AG04450 (cell line): ENCODE data around the gene NELFB. TPM values are rescaled to one million over a fixed set of nuclear protein-coding genes. Genes with fewer than 3 reads are reported as not detected.

Experiments
- CTCF ChIA-PET: fragments of 300-600, 350-600 bp; formaldehyde crosslinking; extraction: SDS; loops from one replicate; lab custom pipeline; 2022; ENCODE audit warnings: antibody characterized with exemption, inconsistent platforms; lab: Charles Lee
- POLR2A ChIA-PET: fragments of 350-600 bp; formaldehyde crosslinking; extraction: SDS; loops from one replicate; lab custom pipeline; 2021; ENCODE audit warnings: antibody characterized with exemption, inconsistent platforms; lab: Yijun Ruan, JAX
- DNase-seq: peaks from one replicate; pipeline ENCODE4 v3.0.0-alpha.2; 2011; ENCODE audit warnings: low read depth, low spot score
- H3K27ac ChIP-seq: one replicate; pipeline ENCODE4 v1.5.1; 2012; ENCODE audit warnings: low read depth, low read length, control low read depth
- H3K27me3 ChIP-seq: one replicate; pipeline ENCODE4 v1.6.0; 2012; ENCODE audit warnings: low read length; ENCODE audit not compliant: control insufficient read depth, insufficient read depth
- H3K4me3 ChIP-seq: 2 replicates; pipeline ENCODE4 v1.5.1; 2011; ENCODE audit warnings: mild to moderate bottlenecking, low read depth, low read length, control low read depth
- H3K9me3 ChIP-seq: 2 replicates; pipeline ENCODE4 v1.5.1; 2012; ENCODE audit warnings: low read length; ENCODE audit not compliant: control insufficient read depth, insufficient read depth
- polyA plus RNA-seq: library from polyadenylated mRNA; depleted of rRNA; stranded (reverse); fragments of >200 nt; gene quantifications from 2 replicates; pipeline ENCODE4 v1.2.3, GENCODE V29; 2011
- TF ChIP-seq, protein P1 (sequence below): IDR thresholded peaks from 2 replicates; pipeline ENCODE4 v1.5.1; 2011; ENCODE audit warnings: low read depth, low read length, control low read depth, inconsistent platforms

Gene NELFB
- polyA plus RNA-seq, 1 experiment: 27.1 TPM

DNA sequence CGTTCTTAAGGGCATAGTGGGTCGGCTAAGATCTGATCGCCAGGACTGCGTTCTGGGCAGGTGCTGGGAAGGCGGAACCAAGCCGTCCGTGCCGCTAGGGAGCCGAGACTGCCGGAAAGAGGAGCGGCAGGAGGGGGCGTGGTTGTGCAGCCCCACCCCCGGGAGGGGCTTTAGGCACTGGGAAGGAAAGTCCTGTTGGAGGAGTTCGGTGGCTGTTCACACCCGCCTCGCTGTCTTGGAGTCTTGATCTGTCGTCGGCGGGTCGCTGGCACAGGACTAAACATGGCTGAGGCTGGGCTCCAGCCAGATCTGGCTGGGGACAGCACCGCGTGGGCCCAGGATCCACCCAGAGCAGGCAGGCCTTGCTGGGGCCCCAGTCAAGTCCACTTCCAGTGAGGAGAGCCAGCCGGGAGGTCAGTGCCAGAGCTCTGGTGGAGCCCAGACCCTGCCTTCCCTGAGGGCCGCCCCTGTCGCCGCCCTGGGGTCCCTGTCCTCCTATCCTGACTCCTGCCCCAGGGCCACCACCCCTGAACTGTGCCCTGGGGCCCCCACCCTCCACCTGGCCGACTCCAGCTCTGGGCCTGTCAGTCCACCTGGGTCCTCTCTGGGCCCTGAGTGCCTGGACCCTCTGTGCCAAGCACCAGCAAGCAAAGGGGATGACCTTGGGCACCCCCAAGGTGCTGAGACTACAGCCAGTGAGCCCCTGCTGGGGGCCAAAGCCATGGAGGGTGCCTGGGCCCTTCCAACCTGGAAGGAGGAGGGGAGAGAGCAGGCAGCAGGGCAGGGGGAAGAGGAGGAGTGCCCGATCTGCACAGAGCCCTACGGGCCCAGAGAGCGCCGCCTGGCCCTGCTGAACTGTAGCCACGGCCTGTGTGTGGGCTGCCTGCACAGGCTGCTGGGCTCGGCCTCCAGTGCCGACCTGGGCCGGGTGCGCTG, 37.6 kb upstream of the NELFB start:
- no peak for DNase-seq
- POLR2A ChIA-PET: interaction anchor here (0.6 to 1.4 kb wide), 3 partner anchors 12 to 29 kb away, joined by 3 to 5 read pairs (median 3); partner anchors contain the start of genes NDOR1, SSNA1, TMEM203 and TUBB4B
- no peaks in the 10 kb centered on the region for H3K27me3 ChIP-seq
- TF ChIP-seq, protein P1, sequence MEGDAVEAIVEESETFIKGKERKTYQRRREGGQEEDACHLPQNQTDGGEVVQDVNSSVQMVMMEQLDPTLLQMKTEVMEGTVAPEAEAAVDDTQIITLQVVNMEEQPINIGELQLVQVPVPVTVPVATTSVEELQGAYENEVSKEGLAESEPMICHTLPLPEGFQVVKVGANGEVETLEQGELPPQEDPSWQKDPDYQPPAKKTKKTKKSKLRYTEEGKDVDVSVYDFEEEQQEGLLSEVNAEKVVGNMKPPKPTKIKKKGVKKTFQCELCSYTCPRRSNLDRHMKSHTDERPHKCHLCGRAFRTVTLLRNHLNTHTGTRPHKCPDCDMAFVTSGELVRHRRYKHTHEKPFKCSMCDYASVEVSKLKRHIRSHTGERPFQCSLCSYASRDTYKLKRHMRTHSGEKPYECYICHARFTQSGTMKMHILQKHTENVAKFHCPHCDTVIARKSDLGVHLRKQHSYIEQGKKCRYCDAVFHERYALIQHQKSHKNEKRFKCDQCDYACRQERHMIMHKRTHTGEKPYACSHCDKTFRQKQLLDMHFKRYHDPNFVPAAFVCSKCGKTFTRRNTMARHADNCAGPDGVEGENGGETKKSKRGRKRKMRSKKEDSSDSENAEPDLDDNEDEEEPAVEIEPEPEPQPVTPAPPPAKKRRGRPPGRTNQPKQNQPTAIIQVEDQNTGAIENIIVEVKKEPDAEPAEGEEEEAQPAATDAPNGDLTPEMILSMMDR: no peak
- no peak overlapping the region for H3K27ac ChIP-seq
- CTCF ChIA-PET: no interaction called here
- no peak overlapping the region for H3K4me3 ChIP-seq
- no peaks in the 10 kb centered on the region; the same call in 1 of the 2 replicates for H3K9me3 ChIP-seq

DNA sequence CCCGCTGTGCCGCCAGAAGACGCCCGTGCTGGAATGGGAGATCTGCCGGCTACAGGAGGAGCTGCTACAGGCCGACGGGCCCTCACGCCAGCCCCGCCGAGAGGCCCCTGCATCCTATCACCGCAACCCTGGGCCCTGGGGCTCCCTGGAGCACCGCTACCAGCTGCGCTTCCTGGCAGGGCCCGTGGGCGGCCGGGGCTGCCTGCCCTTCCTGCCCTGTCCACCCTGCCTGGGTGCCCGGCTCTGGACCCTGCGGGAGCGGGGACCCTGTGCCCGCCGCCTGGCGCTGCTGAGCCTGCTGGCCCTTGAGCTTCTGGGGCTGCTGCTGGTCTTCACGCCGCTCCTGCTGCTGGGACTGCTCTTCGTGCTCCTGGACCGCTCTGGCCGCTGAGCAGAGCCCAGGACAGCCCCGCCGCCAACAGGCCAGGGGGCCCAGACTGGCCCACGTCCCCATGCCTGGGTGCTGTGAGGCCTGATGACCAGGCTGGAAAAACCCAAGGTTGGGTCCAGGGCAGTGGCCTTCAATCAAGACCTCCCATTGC, 36.8 kb upstream of the NELFB start:
- no peak overlapping the region for H3K27ac ChIP-seq
- ChIA-PET CTCF (interaction anchor here (1.4 kb wide), 1 partner anchor 18 kb away, joined by 7 read pairs; no protein-coding TSS in a partner anchor), POLR2A (interaction anchor here (0.6 to 1.8 kb wide), 3 partner anchors 22 to 29 kb away, joined by 3 to 10 read pairs (median 5); partner anchors contain the start of genes SSNA1 and TUBB4B)

DNA sequence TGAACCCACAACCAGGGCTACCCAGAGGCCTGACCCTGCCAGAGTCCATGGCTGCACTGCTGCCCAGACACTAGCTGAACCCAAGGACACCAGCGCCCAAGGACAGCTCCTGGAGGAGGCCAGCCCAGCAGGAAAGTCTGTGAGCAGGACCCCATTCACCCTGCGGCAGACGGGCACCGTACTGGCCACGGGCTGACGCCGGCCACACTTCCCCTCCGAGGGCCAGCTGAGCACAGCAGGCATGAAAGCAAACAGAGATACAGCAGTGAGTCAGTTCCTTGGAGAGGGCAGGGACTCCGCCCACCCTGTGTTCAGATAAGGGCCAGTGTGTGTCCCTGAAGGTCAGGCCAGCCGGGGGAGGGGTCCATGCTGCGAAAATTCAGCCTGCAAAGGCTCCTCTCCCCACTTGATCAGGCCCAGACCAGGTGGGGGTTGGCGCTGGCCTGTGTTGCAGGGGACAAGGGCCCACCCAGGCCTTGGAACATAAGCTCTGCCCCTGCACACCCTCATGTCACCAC, 36.3 kb upstream of the NELFB start:
- DNase-seq: no peak
- H3K27me3 ChIP-seq: no peaks in the 10 kb centered on the region
- ChIA-PET POLR2A (interaction anchor here (0.6 to 1.8 kb wide), 3 partner anchors 22 to 67 kb away, joined by 5 to 10 read pairs (median 5); partner anchors contain the start of genes SSNA1 and TUBB4B), CTCF (interaction anchor here (0.7 to 1.4 kb wide), 2 partner anchors 18 to 204 kb away, joined by 4 to 7 read pairs; partner anchors contain the start of gene EXD3)
- H3K27ac ChIP-seq: peak overlapping the region; percentile 11
- no peak overlapping the region for H3K4me3 ChIP-seq
- TF ChIP-seq, protein P1: no peak
- no peaks in the 10 kb centered on the region; the same call in 1 of the 2 replicates for H3K9me3 ChIP-seq

More for the DNA sequence above, 36.8 kb upstream of the NELFB start:
- DNase-seq: no peak
- Histone ChIP-seq H3K9me3 (no peaks in the 10 kb centered on the region; the same call in 1 of the 2 replicates), H3K27me3 (no peaks in the 10 kb centered on the region), H3K4me3 (no peak overlapping the region)
- TF ChIP-seq, protein P1: no peak

DNA sequence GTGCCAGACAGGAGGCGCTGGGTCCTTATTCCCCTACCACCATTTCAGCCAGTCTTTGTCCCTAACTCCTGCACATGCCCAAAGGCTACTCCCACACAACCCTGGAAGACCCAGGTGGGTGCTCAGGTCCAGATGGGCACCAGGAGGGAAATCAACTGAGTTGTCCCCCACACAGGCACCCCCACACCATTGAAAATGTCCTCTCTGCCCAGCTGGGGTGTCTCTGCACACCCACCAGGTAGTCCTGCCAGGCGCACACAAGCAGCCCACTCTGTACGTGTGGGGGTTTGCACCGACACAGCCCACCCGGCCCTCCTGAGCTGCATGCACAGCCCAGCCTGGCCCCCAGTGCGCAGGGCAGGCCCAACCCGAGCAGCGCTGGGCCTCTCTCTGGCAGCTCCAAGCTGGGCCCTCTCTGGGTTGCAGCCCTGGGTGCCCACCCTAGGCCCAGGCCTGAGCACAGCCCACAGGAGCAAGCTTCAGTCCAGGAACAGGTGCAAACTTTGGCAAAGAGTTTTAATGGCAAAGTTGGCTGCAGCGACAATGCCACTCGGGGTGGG, 35.3 kb upstream of the NELFB start:
- CTCF ChIA-PET: no interaction called here
- TF ChIP-seq, protein P1: no peak
- H3K4me3 ChIP-seq: no peak overlapping the region
- POLR2A ChIA-PET: interaction anchor here (1.4 to 1.8 kb wide), 2 partner anchors 21 to 31 kb away, joined by 3 to 10 read pairs; partner anchors contain the start of gene TUBB4B
- H3K9me3 ChIP-seq: no peaks in the 10 kb centered on the region; the same call in 1 of the 2 replicates
- no peak overlapping the region for H3K27ac ChIP-seq
- no peaks in the 10 kb centered on the region for H3K27me3 ChIP-seq
- DNase-seq: no peak
